ENCODE results near the gene ULBP2.

GRCh38 chr6:149934249-149935156, 7.3 kb upstream of the ULBP2 start:
- TF ChIP-seq EZH2 (IDR thresholded peaks at IDR 0.05; ENCODE audit: borderline replicate concordance, low read depth, low read length, poor library complexity, severe bottlenecking) (no peak), CTCF (conservative IDR thresholded peaks at IDR 0.05; ENCODE audit: low read depth, low read length) (peak; percentile 82)
